Measurements from ENCODE around the gene CLPTM1. TPM values are rescaled to one million over a fixed set of nuclear protein-coding genes. Genes with fewer than 3 reads are reported as not detected.

The CLPTM1 gene
- total and polyA plus RNA-seq, 2 donors (not counting 3 experiments of a cell fraction or from before 2014, with no cell fraction given), result 108 to 176 TPM

DNA sequence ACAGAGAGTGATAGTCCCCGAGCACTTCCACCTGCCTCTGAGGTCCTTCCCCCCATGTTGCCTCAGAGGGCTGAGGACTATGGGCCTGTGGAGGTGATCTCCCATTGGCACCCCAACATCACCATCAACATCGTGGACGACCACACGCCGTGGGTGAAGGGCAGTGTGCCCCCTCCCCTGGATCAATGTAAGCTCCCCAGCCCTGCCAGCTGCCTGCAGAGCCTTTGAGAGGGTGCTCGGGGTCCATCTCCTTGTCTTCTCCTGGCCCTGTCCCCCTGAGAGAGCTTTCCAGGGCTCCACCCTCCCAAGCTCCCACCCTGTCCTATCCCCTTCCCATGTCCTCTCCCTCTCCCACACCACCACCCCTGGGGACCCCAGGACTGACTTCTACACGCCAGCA is 31.2 kb downstream of the CLPTM1 start:
- no peak for FAIRE-seq
- CTCF ChIA-PET, result interaction anchor here (1.4 kb wide), 1 partner anchor 73 kb away, joined by 4 read pairs; no protein-coding TSS in a partner anchor
- no peak for TF ChIP-seq JUN (IDR thresholded peaks at IDR 0.05; ENCODE audit: borderline replicate concordance, insufficient read depth, insufficient read length, low read depth)

DNA sequence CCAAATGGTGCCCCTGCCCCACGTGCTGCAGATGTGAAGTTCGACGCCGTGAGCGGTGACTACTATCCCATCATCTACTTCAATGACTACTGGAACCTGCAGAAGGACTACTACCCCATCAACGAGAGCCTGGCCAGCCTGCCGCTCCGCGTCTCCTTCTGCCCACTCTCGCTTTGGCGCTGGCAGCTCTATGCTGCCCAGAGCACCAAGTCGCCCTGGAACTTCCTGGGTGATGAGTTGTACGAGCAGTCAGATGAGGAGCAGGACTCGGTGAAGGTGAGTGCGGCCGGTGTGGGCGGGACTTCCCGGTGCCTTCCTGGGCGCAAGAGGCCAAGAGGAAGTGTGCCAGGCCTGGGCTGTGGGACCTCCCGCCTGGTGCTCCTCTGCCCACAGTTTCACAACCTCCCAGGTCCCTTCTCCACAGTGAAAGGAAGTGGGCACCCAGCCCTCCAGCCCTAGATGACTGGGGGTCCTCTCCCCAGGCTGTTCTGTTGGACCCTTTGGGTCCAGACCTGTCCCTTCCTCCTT is 32.0 kb downstream of the CLPTM1 start:
- no peaks in the 10 kb centered on the region for H3K27me3 ChIP-seq (ENCODE audit: control insufficient read depth in 2 of 2, insufficient read depth in 2 of 2, low read length in 2 of 2)
- FAIRE-seq, result no peak
- no peaks in the 10 kb centered on the region for H3K4me1 ChIP-seq (ENCODE audit: control insufficient read depth, extremely low read depth, insufficient read depth, low read length)
- no peaks in the 10 kb centered on the region for H4K20me1 ChIP-seq (replicated peaks; ENCODE audit: control insufficient read depth, extremely low read depth, insufficient read depth, low read length)
- peaks cover 6 to 56% of the 10 kb centered on the region in 2 experiments for H3K36me3 ChIP-seq (ENCODE audit: control insufficient read depth in 2 of 2, extremely low read depth in 1 of 2, insufficient read depth in 2 of 2, low read length in 2 of 2)
- CTCF ChIA-PET, result interaction anchor here (1.4 kb wide), 1 partner anchor 72 kb away, joined by 4 read pairs; no protein-coding TSS in a partner anchor
- intact Hi-C loops (cut with micrococcal nuclease) (no loop called here), dilution Hi-C loops (cut with MboI; ENCODE audit: extremely low pct_ligation_motif_present, low sequenced_read_pairs) (no loop called here)
- H3K4me3 ChIP-seq (replicated peaks in 1 of 3; ENCODE audit: insufficient read depth in 1 of 3, low read depth in 1 of 3, low read length in 3 of 3), result no peak overlapping the region
- DNase-seq (ENCODE audit: low read depth, low spot score), result no peak
- H3K9ac ChIP-seq (replicated peaks; ENCODE audit: extremely low read depth, insufficient read depth, low read length), result no peak overlapping the region
- no peak for TF ChIP-seq MYC (IDR thresholded peaks at IDR 0.05; ENCODE audit: low read depth, low read length)
- no peak for TF ChIP-seq JUN (IDR thresholded peaks at IDR 0.05; ENCODE audit: borderline replicate concordance, insufficient read depth, insufficient read length, low read depth)
- TF ChIP-seq POLR2A (IDR thresholded peaks at IDR 0.05; ENCODE audit: low read depth, low read length), result no peak
- TF ChIP-seq, protein P1, sequence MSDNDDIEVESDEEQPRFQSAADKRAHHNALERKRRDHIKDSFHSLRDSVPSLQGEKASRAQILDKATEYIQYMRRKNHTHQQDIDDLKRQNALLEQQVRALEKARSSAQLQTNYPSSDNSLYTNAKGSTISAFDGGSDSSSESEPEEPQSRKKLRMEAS (IDR thresholded peaks at IDR 0.05; ENCODE audit: insufficient read depth, insufficient read length), result no peak
- TF ChIP-seq POLR2AphosphoS5 (IDR thresholded peaks at IDR 0.05; ENCODE audit: insufficient read depth, low read depth, low read length), result no peak
- TF ChIP-seq FOS (IDR thresholded peaks at IDR 0.05; ENCODE audit: borderline replicate concordance, insufficient read depth, low read length), result no peak
- TF ChIP-seq, protein P2, sequence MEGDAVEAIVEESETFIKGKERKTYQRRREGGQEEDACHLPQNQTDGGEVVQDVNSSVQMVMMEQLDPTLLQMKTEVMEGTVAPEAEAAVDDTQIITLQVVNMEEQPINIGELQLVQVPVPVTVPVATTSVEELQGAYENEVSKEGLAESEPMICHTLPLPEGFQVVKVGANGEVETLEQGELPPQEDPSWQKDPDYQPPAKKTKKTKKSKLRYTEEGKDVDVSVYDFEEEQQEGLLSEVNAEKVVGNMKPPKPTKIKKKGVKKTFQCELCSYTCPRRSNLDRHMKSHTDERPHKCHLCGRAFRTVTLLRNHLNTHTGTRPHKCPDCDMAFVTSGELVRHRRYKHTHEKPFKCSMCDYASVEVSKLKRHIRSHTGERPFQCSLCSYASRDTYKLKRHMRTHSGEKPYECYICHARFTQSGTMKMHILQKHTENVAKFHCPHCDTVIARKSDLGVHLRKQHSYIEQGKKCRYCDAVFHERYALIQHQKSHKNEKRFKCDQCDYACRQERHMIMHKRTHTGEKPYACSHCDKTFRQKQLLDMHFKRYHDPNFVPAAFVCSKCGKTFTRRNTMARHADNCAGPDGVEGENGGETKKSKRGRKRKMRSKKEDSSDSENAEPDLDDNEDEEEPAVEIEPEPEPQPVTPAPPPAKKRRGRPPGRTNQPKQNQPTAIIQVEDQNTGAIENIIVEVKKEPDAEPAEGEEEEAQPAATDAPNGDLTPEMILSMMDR (IDR thresholded peaks at IDR 0.05; ENCODE audit: extremely low read depth in 1 of 2, insufficient read depth in 1 of 2, low read depth in 1 of 2, low read length in 2 of 2), result no peak
- no peak for TF ChIP-seq EZH2 (IDR thresholded peaks at IDR 0.05; ENCODE audit: borderline replicate concordance, low read depth, low read length, severe bottlenecking)
- no peak for TF ChIP-seq GATA2 (IDR thresholded peaks at IDR 0.05; ENCODE audit: insufficient read depth, insufficient read length, low read depth, low read length)
- no peaks in the 10 kb centered on the region for H3K9me3 ChIP-seq (replicated peaks; ENCODE audit: control insufficient read depth, insufficient read depth, low read length)
- POLR2A ChIA-PET, result no interaction called here
- BruUV-seq (replicated peaks), result no TSS peak
- H3K9me1 ChIP-seq (replicated peaks; ENCODE audit: control insufficient read depth, extremely low read depth, insufficient read depth, low read length), result no peaks in the 10 kb centered on the region
- H3K79me2 ChIP-seq (ENCODE audit: control insufficient read depth, insufficient read depth, low read length), result no peaks in the 10 kb centered on the region
- H2AFZ ChIP-seq (ENCODE audit: low read depth, low read length), result no peak overlapping the region
- H3K4me2 ChIP-seq (ENCODE audit: insufficient read depth, low read length), result no peak overlapping the region
- no peak overlapping the region for H3K27ac ChIP-seq (ENCODE audit: insufficient read depth, low read depth, low read length)

More for the DNA sequence above, 31.2 kb downstream of the CLPTM1 start:
- Histone ChIP-seq H4K20me1 (replicated peaks; ENCODE audit: control insufficient read depth, extremely low read depth, insufficient read depth, low read length) (no peaks in the 10 kb centered on the region), H3K4me3 (replicated peaks in 1 of 3; ENCODE audit: insufficient read depth in 1 of 3, low read depth in 1 of 3, low read length in 3 of 3) (no peak overlapping the region), H2AFZ (ENCODE audit: low read depth, low read length) (no peak overlapping the region), H3K36me3 (ENCODE audit: control insufficient read depth in 2 of 2, extremely low read depth in 1 of 2, insufficient read depth in 2 of 2, low read length in 2 of 2) (peaks cover 6 to 49% of the 10 kb centered on the region in 2 experiments), H3K9me1 (replicated peaks; ENCODE audit: control insufficient read depth, extremely low read depth, insufficient read depth, low read length) (no peaks in the 10 kb centered on the region), H3K4me1 (ENCODE audit: control insufficient read depth, extremely low read depth, insufficient read depth, low read length) (no peaks in the 10 kb centered on the region), H3K27ac (ENCODE audit: insufficient read depth, low read depth, low read length) (no peak overlapping the region), H3K79me2 (ENCODE audit: control insufficient read depth, insufficient read depth, low read length) (no peaks in the 10 kb centered on the region), H3K4me2 (ENCODE audit: insufficient read depth, low read length) (no peak overlapping the region), H3K9me3 (replicated peaks; ENCODE audit: control insufficient read depth, insufficient read depth, low read length) (no peaks in the 10 kb centered on the region), H3K27me3 (ENCODE audit: control insufficient read depth in 2 of 2, insufficient read depth in 2 of 2, low read length in 2 of 2) (no peaks in the 10 kb centered on the region), H3K9ac (replicated peaks; ENCODE audit: extremely low read depth, insufficient read depth, low read length) (no peak overlapping the region)
- intact Hi-C loops (cut with micrococcal nuclease), result no loop called here
- dilution Hi-C loops (cut with MboI; ENCODE audit: extremely low pct_ligation_motif_present, low sequenced_read_pairs), result no loop called here
- no peak for DNase-seq (ENCODE audit: low read depth, low spot score)
- no TSS peak for BruUV-seq (replicated peaks)
- POLR2A ChIA-PET, result no interaction called here

All from endothelial cell of umbilical vein (primary cell).